CD4-positive, alpha-beta T cell treated with Interleukin-17A for 1 hour (primary cell): ENCODE results near the gene NANOGP8.
"Not testable (repeated sequence)": the region's sequence is repeated elsewhere in the genome, so short reads cannot be mapped to it uniquely, and the experiment has no call there.

ENCODE experiments used
- DNase-seq: peaks from one replicate; pipeline ENCODE4 v3.0.0-alpha.2; 2020

The NANOGP8 gene

DNA sequence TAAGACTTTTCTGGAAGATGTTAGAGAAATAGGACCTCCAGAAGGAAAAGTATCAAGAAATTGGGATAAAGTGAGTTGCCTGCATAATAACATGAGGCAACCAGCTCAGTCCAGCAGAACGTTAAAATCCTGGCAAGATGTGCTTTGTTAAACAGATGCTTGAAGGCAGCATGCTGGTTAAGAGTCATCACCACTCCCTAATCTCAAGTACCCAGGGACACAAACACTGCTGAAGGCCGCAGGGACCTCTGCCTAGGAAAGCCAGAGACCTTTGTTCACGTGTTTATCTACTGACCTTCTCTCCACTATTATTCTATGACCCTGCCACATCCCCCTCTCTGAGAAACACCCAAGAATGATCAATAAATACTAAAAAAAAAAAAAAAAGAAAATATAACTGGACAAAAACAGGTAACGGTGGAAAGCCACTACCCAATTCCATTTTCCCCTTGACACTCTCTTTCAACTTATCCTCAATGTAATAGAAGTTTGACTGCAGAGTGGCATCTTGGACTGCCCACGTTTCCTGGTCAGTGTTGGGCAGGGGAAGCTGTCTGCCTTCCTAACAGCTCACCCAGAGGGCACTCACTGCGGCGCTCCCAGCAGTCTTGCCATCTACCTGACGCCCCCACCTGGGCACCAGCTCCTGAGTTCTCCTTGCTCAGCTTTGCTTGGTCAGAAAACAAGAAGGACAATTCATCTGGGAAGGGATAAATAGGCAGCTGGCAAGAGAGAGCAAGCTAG, at the start of gene NANOGP8:
Gene NANOGP8, minus strand, starts transcription at position 120 of the 744 bp plus-strand sequence. CDS start 185 bp downstream, outside the sequence.
- DNase-seq, result not testable (repeated sequence)

DNA sequence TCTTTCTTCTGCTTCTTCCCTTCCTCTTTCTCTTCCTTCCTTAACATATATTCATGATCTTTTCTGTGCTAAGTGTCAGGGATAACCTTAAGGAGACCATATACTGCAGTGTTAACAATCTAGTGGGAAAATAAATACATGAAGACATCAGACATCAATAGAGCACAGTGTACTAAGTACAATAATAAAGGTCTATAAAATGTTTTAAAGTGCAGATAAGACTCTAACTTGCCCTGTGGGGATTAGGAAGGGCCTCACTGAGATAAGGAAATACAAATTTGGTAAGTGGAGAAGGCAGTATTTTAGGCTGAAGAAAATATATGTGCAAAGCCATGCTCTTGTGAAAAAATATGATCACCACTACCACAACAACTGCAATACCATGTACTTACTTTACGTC, 49.2 kb upstream of the NANOGP8 start:
- no peak for DNase-seq

DNA sequence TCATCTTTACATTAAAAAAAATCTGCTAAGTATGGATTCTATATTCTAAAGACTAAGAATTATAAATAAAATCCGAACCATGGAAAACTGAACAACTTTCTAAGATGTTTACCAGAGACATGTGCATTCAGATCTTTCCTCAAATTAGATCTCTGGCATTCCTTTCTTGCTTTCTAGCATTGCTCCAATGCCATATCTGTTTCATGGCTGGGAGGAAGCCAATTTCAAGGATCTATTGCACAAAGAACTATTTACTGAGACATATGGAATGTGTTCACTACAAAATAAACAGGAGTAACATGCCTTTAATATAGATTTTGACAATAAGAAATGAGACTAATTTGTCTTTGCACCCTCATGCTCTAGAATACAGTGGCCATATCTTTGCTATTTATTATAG, 45.1 kb upstream of the NANOGP8 start:
- no peak for DNase-seq

GRCh38 chr15:35129361-35129760, 44.3 kb upstream of the NANOGP8 start:
- no peak for DNase-seq

DNA sequence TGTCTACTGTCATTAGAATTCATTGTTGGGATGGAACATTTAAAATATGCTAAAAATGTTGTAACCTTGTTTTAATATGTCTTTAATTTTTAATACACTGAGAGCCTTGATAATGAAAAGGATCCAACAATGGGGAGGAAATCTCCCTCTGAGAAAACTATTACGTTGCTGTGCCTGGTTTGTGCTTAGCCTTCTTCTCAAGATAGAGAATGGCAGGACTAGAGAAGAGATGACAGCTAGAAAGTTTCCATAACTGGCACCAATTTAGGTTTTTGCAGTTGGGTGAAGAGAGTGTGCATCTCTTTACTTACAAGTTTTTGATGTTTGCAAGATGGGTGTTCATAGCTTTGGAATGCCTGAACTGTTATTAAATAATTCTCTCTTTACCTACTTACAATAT, 42.6 kb upstream of the NANOGP8 start:
- DNase-seq, result no peak

DNA sequence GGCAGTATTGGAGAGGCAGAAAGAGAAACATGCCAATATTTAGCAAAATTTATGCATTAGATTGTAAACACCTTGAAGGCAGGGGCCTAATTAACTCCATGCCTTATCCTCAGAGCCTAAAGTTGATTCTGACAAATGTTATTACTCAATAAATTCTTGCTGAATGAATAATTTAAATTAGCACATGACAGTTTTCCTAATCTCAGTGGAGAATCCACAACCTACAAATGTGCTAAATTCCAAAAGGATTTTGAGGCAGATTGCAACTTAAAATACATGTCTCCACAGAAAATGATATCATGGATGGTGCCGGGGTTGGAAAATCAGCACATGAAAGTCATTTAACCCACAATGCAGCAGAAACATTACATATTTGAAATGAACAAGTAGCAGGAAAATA, 41.1 kb upstream of the NANOGP8 start:
- DNase-seq, result no peak

GRCh38 chr15:35123743-35124142, 38.6 kb upstream of the NANOGP8 start:
- no peak for DNase-seq

DNA sequence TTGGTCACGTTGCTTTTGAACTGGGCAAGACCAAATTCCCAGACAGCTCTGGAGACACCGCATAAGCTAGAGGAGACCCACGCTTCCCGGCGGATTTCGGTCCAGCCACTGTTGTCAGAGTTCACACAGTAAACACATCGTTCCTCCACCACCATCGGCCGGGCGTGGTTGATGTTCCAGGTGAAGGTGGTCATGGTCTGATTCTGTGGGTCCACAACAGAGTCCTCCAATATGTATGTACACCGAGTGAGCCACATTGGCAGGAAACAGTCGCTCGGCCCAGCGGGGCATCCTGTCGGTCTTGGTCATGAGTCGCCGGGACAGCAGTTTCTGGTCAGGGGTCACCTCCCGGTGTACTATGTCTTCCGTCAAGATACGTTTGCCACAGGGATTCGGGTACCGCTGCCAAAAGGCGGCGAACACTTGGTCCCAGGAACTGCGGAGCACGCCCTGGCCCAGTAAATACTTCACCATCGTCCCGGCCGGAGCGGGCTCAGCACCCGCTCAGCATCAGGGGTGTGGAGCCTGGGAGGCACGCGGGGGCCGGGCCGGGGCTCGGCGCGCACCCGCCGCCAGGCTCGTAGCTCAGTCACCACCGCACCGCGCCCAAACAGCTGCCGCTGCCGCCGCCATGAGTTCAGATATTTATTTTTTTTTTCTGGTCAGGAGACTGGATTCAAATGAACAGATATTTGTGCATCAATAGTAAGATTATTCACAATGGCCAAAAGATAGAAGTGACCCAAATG, 36.7 kb upstream of the NANOGP8 start:
- no peak for DNase-seq

DNA sequence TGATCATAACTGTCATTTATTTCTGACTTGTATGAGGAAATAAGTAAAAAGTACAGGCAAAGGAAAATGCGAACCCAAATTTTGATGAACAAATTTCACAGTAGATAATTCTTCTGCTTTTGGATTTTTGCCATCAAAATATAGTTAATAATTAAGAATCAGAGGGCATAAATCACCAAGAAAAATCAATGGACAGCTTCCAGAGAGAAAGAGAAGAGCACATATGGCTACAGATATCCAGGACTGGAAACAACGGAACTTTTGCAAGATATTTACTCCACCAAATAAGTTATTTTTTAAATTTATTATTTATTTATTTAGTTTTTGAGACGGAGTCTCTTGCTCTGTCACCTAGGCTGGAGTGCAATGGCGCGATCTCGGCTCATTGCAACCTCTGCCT, 35.1 kb upstream of the NANOGP8 start:
- no peak for DNase-seq

GRCh38 chr15:35118960-35119359, 33.9 kb upstream of the NANOGP8 start:
- no peak for DNase-seq

DNA sequence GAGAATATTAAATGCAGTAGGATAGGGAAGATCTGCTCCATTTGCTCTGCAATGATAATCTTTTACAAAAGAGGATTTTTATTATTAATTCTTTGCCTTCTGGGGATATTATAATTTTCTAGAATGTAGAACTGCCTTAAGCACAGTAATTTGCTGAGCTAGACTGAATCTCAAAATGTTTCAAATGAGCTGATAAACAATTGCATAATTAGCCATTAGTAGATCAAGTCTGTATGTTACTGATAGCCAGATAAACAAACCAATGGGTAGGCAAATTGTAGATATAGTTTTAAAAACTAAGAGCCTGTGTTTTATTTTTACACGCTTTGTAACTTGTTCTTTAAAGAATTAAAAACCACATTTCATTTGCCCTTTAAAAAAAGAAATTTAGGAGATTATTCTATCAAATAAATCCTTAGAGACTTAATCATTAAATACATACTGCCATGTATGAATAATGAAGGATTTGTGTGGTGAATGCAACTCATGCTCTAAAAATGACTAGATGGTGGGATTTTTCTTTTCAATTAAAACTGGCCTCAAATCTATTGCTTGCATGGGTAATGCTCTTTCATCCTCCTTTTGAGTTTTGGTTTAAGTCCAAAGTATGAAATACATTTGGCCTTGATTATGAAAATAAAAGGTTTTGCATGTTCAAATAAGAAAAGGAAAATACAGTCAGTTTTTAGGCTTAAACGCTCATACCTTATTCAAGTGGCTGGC, 32.6 kb upstream of the NANOGP8 start:
- no peak for DNase-seq

- DNase-seq, result no peak
Measured at GRCh38 chr15:35115155-35115725, 30.1 kb upstream of the NANOGP8 start.

- no peak for DNase-seq
Measured at GRCh38 chr15:35112346-35112745, 27.3 kb upstream of the NANOGP8 start.

- no peak for DNase-seq
Measured at GRCh38 chr15:35111861-35112260, 26.8 kb upstream of the NANOGP8 start.

- no peak for DNase-seq
Measured at GRCh38 chr15:35108453-35108852, 23.4 kb upstream of the NANOGP8 start.

DNA sequence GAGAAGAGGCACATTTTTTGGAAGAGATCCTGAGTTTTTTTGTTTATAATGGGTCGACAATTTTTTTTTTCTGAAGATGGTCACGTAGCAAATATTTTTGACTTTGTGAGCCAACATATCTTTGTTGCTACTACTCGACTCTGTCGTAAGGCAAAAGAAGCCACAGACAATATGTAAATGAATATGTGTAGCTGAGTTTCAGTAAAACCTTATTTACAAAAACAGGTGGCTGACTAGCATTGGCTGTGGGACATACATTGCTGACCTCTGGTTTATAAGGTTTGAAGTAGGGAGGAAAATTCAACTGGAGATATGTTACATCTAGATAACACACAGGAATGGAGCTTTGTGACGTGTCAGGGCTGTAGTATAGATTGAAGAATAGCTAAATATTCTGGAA, 22.5 kb upstream of the NANOGP8 start:
- DNase-seq, result no peak

DNA sequence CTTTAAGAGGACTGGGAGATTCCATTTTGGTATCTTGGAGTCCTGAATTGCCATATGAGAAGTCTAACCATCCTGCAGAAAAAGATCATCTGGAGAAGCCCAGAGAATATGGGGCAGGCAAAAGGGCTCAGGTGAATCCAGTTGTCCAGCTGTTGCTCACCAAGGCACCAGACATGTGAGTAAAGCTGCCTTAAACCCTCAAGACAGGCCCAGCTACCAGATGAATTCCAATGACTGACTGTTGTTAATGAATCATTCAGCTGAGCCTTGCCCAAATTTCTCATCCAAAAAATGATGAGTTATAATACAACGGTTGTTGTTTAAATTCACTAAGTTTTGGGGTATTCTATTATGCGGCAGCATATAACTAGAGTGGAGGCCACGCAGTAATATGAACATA, 22.0 kb upstream of the NANOGP8 start:
- no peak for DNase-seq

GRCh38 chr15:35104526-35105147, 19.5 kb upstream of the NANOGP8 start:
- no peak for DNase-seq

DNA sequence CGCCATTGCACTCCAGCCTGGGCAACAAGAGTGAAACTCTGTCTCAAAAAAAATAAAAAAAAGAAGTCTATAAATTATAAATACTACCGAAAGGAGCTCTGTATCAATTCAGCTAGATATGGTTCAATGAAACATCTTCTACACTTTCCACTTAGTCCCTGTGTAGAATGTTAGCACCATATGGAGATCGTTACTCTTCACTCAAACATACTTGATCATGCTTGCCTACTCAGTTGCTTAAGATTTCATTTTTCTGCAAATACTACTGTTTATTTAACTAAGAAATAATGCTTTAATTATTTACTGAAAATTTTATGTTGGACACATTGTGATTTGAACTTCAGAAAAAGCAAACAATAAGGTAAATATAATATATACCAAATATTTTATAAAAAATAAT, 17.1 kb upstream of the NANOGP8 start:
- DNase-seq, result no peak

GRCh38 chr15:35101335-35101734, 16.2 kb upstream of the NANOGP8 start:
- no peak for DNase-seq

DNA sequence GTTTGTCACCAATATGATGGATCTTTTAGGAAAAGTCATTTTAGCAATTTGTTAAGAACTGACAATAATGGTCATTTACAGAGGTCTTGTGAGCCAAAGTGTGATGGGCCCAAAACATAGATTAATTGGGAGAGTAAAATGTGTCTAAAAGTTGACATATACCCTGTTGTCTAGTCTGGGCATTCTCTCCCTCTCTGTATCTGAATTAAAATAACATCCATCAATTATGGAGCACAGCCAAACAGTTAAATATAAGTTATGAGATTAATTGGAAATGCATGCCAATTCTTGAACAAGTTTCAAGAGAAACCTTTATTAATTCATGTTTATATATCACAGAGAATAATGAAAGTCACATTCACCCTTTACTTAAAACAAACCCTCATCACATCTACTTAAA, 13.6 kb upstream of the NANOGP8 start:
- no peak for DNase-seq

DNA sequence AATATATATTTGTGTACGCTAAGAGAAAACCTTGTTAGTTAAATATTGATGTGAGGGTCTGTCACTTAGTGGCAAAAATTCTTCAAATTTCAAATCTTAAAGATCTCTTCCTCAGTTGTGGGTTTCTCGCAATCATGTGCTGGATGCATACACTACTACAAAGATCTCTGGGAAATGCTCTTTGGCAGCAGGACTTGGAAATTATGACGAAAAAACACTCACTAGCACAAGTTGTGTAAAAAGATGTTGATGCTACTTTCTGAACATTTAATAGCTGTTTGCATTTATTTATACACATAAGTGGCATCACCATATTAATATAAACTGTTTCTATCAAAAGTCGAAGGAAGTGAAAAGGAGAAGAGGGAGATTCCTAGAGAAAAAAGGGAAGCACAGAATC, 10.8 kb upstream of the NANOGP8 start:
- no peak for DNase-seq

- DNase-seq, result no peak
Measured at GRCh38 chr15:35092846-35093245, 7.8 kb upstream of the NANOGP8 start.
